A549 (cell line): ENCODE data around the gene COG6.

Source experiments
- CTCF ChIP-seq: fragments of >200 bp; sonication (Bioruptor Twin); formaldehyde crosslinking; IDR thresholded peaks from 3 replicates; pipeline ENCODE4 v1.5.1; 2016
- MAX ChIP-seq: IDR thresholded peaks from 2 replicates; pipeline ENCODE4 v1.6.1; 2012
- USF2 ChIP-seq: fragments of 450-650 bp; IDR thresholded peaks from 2 replicates; pipeline ENCODE4 v1.6.1; 2014; ENCODE audit warnings: antibody characterized with exemption

- TF ChIP-seq USF2 (no peak), CTCF (no peak), MAX (no peak)
Observed at GRCh38 chr13:39786091-39786490, 130.6 kb downstream of the COG6 start.
